Activated T-cell treated with anti-CD3 and anti-CD28 coated beads, Interleukin-2, amount 50 U/mL, for 72 hours (primary cell): ENCODE measurements around the gene TNFSF8. TPM values are rescaled to one million over a fixed set of nuclear protein-coding genes. Genes with fewer than 3 reads are reported as not detected.

Source experiments
- ATAC-seq, 2 donors: fragments of 150-1000 bp; cut with Tn5 transposase; replicated peaks in 1 of 2; 2 replicates each; pipeline ENCODE4 v1.10.0; 2021; ENCODE audit warnings: moderate library complexity in 2 of 2, mild to moderate bottlenecking in 1 of 2
- DNase-seq, 2 donors: peaks; one replicate each; pipeline ENCODE4 v3.0.0; 2021 to 2022; ENCODE audit warnings: mixed read lengths in 1 of 2
- H3K27ac Mint-ChIP-seq: one replicate; pipeline ENCODE4 v1.8.0; 2022; ENCODE audit warnings: mild to moderate bottlenecking, moderate library complexity, mixed read lengths
- H3K27me3 Mint-ChIP-seq: one replicate; pipeline ENCODE4 v1.8.0; 2022; ENCODE audit warnings: low read depth, mixed read lengths
- H3K36me3 Mint-ChIP-seq, 2 donors: one replicate each; pipeline ENCODE4 v1.8.0; 2022; ENCODE audit warnings: mixed read lengths in 2 of 2, mild to moderate bottlenecking in 1 of 2; ENCODE audit not compliant: insufficient read depth in 2 of 2
- H3K4me1 Mint-ChIP-seq: one replicate; pipeline ENCODE4 v1.8.0; 2022; ENCODE audit warnings: low read depth, mixed read lengths
- H3K4me3 Mint-ChIP-seq, 2 donors: one replicate each; pipeline ENCODE4 v1.8.0; 2022; ENCODE audit warnings: mild to moderate bottlenecking in 2 of 2, mixed read lengths in 2 of 2, moderate library complexity in 2 of 2
- H3K9me3 Mint-ChIP-seq, 2 donors: one replicate each; pipeline ENCODE4 v1.8.0; 2022; ENCODE audit warnings: mixed read lengths in 2 of 2
- total RNA-seq, 2 donors: library from RNA; stranded (reverse); gene quantifications; one replicate each; pipeline ENCODE4 v1.2.3, GENCODE V29; 2022

The TNFSF8 gene
- total RNA-seq, 2 donors from 2014 or later: 84.2 to 99.5 TPM

GRCh38 chr9:114928671-114929070 is 1.7 kb downstream of the TNFSF8 start:
- H3K27me3 Mint-ChIP-seq: no peaks in the 10 kb centered on the region
- ATAC-seq (no peak), DNase-seq (no peak)
- peaks cover 1% of the 10 kb centered on the region in 2 donors for H3K9me3 Mint-ChIP-seq
- H3K36me3 Mint-ChIP-seq: peaks cover 25 to 32% of the 10 kb centered on the region in 2 donors
- peaks cover 63% of the 10 kb centered on the region for H3K4me1 Mint-ChIP-seq
- peak overlapping the region; percentile 94 to 95 for H3K4me3 Mint-ChIP-seq
- peak overlapping the region; percentile 96 for H3K27ac Mint-ChIP-seq

DNA sequence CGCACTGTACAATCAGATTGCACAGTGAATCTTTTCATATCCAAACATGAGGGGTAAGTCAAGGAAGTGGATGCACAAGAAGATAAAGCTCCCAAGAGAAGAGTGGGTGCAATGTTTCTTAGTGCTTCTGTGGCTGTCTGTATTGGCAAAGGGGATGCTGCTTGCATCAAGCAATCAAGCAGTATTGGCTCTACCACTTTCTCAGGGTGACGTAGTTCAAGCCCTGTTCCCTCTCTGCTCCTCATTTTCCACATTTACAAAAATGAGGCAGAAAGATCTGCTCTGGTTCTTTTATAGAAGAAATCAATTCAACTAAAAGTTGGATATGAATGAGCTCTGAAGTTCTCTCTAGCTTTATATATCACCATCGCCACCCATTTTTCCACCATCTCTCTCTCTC is 2.3 kb downstream of the TNFSF8 start:
- Mint-ChIP-seq H3K27ac (peak overlapping the region; percentile 96), H3K4me3 (peak overlapping the region; percentile 94 to 95), H3K4me1 (peaks cover 68% of the 10 kb centered on the region), H3K36me3 (peaks cover 24 to 35% of the 10 kb centered on the region in 2 donors), H3K9me3 (no peaks in the 10 kb centered on the region), H3K27me3 (no peaks in the 10 kb centered on the region)
- DNase-seq (no peak), ATAC-seq (no peak)

DNA sequence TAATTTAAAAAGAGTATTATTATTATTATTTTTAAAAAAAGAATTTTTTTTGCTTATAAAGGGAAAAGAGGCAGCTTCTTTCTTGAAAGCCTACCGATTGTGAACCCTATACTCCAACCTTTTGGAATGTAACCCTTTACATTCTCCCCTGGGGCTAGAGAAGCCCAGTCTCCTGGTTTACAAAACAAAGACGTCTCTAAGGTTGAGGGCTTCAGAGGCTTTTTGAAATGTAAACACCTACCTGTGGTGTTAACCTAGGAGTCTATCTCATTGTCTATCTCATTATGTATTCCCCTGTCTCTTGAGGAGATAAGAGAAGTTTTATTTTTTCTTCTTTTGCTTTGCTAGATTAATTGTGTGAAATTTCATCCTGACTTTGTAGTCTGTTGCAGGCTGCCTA is 4.7 kb downstream of the TNFSF8 start:
- H3K4me1 Mint-ChIP-seq: peaks cover 74% of the 10 kb centered on the region
- ATAC-seq: no peak
- no peaks in the 10 kb centered on the region for H3K27me3 Mint-ChIP-seq
- H3K27ac Mint-ChIP-seq: peak overlapping the region; percentile 91
- H3K9me3 Mint-ChIP-seq: no peaks in the 10 kb centered on the region
- peaks cover 29 to 41% of the 10 kb centered on the region in 2 donors for H3K36me3 Mint-ChIP-seq
- DNase-seq: no peak
- H3K4me3 Mint-ChIP-seq: peak overlapping the region; percentile 68 to 84

DNA sequence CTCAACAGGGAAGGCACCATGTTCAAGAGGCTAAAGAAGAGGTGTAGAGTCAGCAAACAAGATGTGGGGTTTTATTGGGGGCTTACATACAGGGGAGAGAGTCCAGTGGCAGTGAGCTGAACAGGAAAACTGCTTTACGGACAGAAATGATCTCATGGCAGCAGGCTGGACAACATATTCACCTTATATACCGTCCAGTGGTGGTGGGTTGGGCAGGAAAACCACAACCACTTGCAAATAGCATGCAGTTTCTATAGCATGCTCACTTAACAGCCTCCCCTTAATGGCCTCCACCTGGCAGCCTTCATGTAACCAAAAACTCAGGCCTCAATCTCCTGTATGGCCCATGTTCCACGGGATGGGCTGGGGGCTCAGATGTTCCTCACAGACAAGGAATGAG is 5.4 kb downstream of the TNFSF8 start:
- H3K36me3 Mint-ChIP-seq: peaks cover 25 to 38% of the 10 kb centered on the region in 2 donors
- no peaks in the 10 kb centered on the region for H3K9me3 Mint-ChIP-seq
- no peaks in the 10 kb centered on the region for H3K27me3 Mint-ChIP-seq
- DNase-seq (no peak), ATAC-seq (no peak)
- H3K27ac Mint-ChIP-seq: peak overlapping the region; percentile 38
- peaks cover 75% of the 10 kb centered on the region for H3K4me1 Mint-ChIP-seq
- peak overlapping the region; percentile 62 to 75 for H3K4me3 Mint-ChIP-seq

DNA sequence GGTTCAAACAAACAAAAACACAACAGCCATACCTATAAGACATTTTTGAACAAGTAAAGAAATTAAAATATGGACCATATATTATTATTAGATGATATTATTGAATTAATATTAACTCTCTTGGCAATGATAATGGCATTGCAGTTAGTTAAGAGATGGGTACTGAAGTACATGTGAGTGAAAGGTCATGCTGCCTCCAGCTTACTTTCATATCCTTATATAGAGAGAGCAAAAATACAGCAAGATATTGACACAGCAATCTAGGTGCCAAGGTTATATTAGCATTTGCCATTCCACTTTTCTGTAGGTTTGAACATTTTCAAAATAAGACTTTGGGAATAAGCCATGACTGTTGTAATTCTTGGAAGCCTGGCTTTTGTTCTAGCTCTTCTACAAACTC is 6.1 kb downstream of the TNFSF8 start:
- DNase-seq (no peak), ATAC-seq (no peak)
- H3K36me3 Mint-ChIP-seq: peaks cover 24 to 37% of the 10 kb centered on the region in 2 donors
- H3K4me3 Mint-ChIP-seq: peak overlapping the region; percentile 64 to 75
- H3K27ac Mint-ChIP-seq: no peak overlapping the region
- no peaks in the 10 kb centered on the region for H3K9me3 Mint-ChIP-seq
- no peaks in the 10 kb centered on the region for H3K27me3 Mint-ChIP-seq
- H3K4me1 Mint-ChIP-seq: peaks cover 82% of the 10 kb centered on the region

GRCh38 chr9:114923918-114924317 is 6.5 kb downstream of the TNFSF8 start:
- no peak for ATAC-seq
- Mint-ChIP-seq H3K36me3 (peaks cover 21 to 35% of the 10 kb centered on the region in 2 donors), H3K4me1 (peaks cover 85% of the 10 kb centered on the region), H3K27ac (no peak overlapping the region), H3K9me3 (no peaks in the 10 kb centered on the region), H3K4me3 (peak overlapping the region; percentile 35 to 64), H3K27me3 (no peaks in the 10 kb centered on the region)
- no peak for DNase-seq

- peak overlapping the region; percentile 85 for H3K27ac Mint-ChIP-seq
- H3K4me3 Mint-ChIP-seq: peak overlapping the region; percentile 57 to 64
- ATAC-seq: no peak
- DNase-seq: no peak
- no peaks in the 10 kb centered on the region for H3K27me3 Mint-ChIP-seq
- H3K36me3 Mint-ChIP-seq: peaks cover 24 to 40% of the 10 kb centered on the region in 2 donors
- peaks cover 87% of the 10 kb centered on the region for H3K4me1 Mint-ChIP-seq
- no peaks in the 10 kb centered on the region for H3K9me3 Mint-ChIP-seq
Observed at GRCh38 chr9:114921171-114921570, 9.2 kb downstream of the TNFSF8 start.

DNA sequence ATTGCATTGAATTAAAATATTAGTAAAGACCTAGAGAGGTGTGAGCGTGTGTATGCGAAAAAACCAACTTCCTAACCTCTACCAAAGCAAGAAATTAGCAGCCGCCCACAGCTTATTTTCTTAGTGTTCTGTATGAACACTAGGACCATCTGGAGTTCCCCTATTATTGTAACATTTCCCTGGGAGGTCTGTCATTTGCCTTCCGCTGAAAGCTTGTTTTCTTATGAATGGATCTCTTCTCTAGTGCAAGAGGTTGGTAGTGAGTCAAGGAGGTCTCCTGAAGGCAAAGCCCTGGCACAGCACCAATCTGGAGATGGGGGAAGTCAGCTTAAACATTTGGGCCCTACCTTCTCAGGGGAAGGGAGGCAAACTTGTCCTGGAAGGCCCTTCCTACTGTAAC is 10.8 kb downstream of the TNFSF8 start:
- Mint-ChIP-seq H3K4me3 (peak overlapping the region; percentile 57 to 72), H3K4me1 (peaks cover 87% of the 10 kb centered on the region), H3K27me3 (no peaks in the 10 kb centered on the region), H3K9me3 (no peaks in the 10 kb centered on the region), H3K36me3 (peaks cover 19 to 35% of the 10 kb centered on the region in 2 donors), H3K27ac (peak overlapping the region; percentile 64)
- ATAC-seq (peak; percentile 71 to 84), DNase-seq (peak; percentile 29 to 31)

DNA sequence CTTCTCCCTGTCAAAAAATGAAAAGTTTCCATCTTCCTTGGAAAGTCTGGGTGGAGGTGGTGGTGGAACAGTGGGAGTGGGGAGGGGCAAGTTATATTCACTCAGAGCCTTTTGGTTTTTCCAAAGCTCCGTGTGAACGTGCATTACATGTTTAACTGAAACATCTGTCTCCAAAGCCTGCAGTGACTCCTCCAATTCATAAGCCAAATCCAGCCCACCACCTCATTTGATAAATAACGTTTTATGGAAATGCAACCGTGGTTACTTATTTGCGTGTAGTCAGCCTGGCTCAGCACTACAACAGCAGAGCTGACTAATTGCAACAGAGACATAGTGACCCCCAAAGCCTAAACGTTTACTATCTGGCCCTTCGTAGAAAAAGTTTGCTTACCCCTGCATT is 13.9 kb downstream of the TNFSF8 start:
- no peak for DNase-seq
- H3K4me1 Mint-ChIP-seq: peaks cover 78% of the 10 kb centered on the region
- peaks cover 17 to 34% of the 10 kb centered on the region in 2 donors for H3K36me3 Mint-ChIP-seq
- H3K4me3 Mint-ChIP-seq: no peak overlapping the region
- no peaks in the 10 kb centered on the region for H3K27me3 Mint-ChIP-seq
- no peaks in the 10 kb centered on the region for H3K9me3 Mint-ChIP-seq
- no peak overlapping the region for H3K27ac Mint-ChIP-seq
- ATAC-seq: no peak

- no peak for ATAC-seq
- no peak for DNase-seq
- H3K27ac Mint-ChIP-seq: no peak overlapping the region
- H3K4me1 Mint-ChIP-seq: peaks cover 77% of the 10 kb centered on the region
- H3K4me3 Mint-ChIP-seq: no peak overlapping the region
- H3K9me3 Mint-ChIP-seq: peaks cover 0 to 1% of the 10 kb centered on the region in 2 donors
- no peaks in the 10 kb centered on the region for H3K27me3 Mint-ChIP-seq
- peaks cover 16 to 35% of the 10 kb centered on the region in 2 donors for H3K36me3 Mint-ChIP-seq
Observed at GRCh38 chr9:114914139-114914538, 16.3 kb downstream of the TNFSF8 start.

GRCh38 chr9:114913656-114914055 is 16.7 kb downstream of the TNFSF8 start:
- H3K4me1 Mint-ChIP-seq: peaks cover 78% of the 10 kb centered on the region
- H3K9me3 Mint-ChIP-seq: peaks cover 0 to 1% of the 10 kb centered on the region in 2 donors
- DNase-seq (no peak), ATAC-seq (no peak)
- no peak overlapping the region for H3K27ac Mint-ChIP-seq
- no peak overlapping the region for H3K4me3 Mint-ChIP-seq
- peaks cover 18 to 37% of the 10 kb centered on the region in 2 donors for H3K36me3 Mint-ChIP-seq
- no peaks in the 10 kb centered on the region for H3K27me3 Mint-ChIP-seq

GRCh38 chr9:114913217-114913616 is 17.2 kb downstream of the TNFSF8 start:
- Mint-ChIP-seq H3K27me3 (no peaks in the 10 kb centered on the region), H3K27ac (no peak overlapping the region), H3K4me3 (no peak overlapping the region), H3K36me3 (peaks cover 18 to 40% of the 10 kb centered on the region in 2 donors), H3K9me3 (peaks cover 0 to 1% of the 10 kb centered on the region in 2 donors), H3K4me1 (peaks cover 81% of the 10 kb centered on the region)
- DNase-seq (no peak), ATAC-seq (no peak)

- H3K4me1 Mint-ChIP-seq: peaks cover 86% of the 10 kb centered on the region
- H3K9me3 Mint-ChIP-seq: peaks cover 0 to 1% of the 10 kb centered on the region in 2 donors
- peaks cover 13 to 32% of the 10 kb centered on the region in 2 donors for H3K36me3 Mint-ChIP-seq
- DNase-seq: no peak
- H3K4me3 Mint-ChIP-seq: no peak overlapping the region
- peak overlapping the region; percentile 36 for H3K27ac Mint-ChIP-seq
- H3K27me3 Mint-ChIP-seq: no peaks in the 10 kb centered on the region
- no peak for ATAC-seq
Observed at GRCh38 chr9:114911167-114911821, 19.1 kb downstream of the TNFSF8 start.

GRCh38 chr9:114910541-114910940 is 19.9 kb downstream of the TNFSF8 start:
- ATAC-seq (no peak), DNase-seq (no peak)
- H3K4me1 Mint-ChIP-seq: peaks cover 84% of the 10 kb centered on the region
- peak overlapping the region; percentile 58 for H3K27ac Mint-ChIP-seq
- H3K9me3 Mint-ChIP-seq: peaks cover 0 to 1% of the 10 kb centered on the region in 2 donors
- H3K36me3 Mint-ChIP-seq: peaks cover 13 to 35% of the 10 kb centered on the region in 2 donors
- H3K4me3 Mint-ChIP-seq: peak overlapping the region in 1 of 2 donors; percentile 8
- no peaks in the 10 kb centered on the region for H3K27me3 Mint-ChIP-seq
